Activated CD8-positive, alpha-beta memory T cell treated with anti-CD3 and anti-CD28 coated beads for 36 hours (primary cell): Measurements from ENCODE around the gene BCL2L14. TPM values are rescaled to one million over a fixed set of nuclear protein-coding genes. Genes with fewer than 3 reads are reported as not detected.

Source experiments
- CTCF ChIA-PET: fragments of 350-600 bp; sonication (Branson Sonifier 250); formaldehyde crosslinking; loops from one replicate; lab custom pipeline; 2021; ENCODE audit warnings: antibody characterized with exemption; lab: Charles Lee
- POLR2A ChIA-PET: fragments of 350-600 bp; sonication (Branson Sonifier 250); formaldehyde crosslinking; loops from one replicate; lab custom pipeline; 2021; ENCODE audit warnings: antibody characterized with exemption; lab: Charles Lee
- total RNA-seq, 2 experiments: library from RNA; stranded (reverse); gene quantifications; one replicate each; pipeline ENCODE4 v1.2.3, GENCODE V29; 2021

Gene BCL2L14
- total RNA-seq, 2 experiments from 2014 or later: 0.53 to 0.59 TPM

DNA sequence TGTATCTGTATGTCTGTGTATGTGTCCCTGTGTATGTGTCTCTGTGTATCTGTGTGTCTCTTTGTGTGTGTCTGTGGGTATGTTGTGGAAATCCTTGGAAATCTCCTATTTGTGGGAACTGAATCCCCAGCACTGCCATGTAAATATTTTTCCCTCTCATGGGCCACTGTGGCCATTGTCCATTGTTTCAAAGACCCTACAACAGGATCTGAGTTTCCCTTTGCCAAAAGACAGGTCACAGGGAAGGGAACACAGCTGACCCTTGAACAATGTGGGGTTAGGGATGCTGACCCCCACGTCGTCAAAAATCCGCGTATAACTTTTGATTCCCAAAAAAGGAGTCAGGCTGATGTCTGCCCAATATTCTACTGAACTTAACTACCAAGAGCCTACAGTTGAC is 22.5 kb upstream of the BCL2L14 start:
- CTCF ChIA-PET: no interaction called here
- POLR2A ChIA-PET: no interaction called here

DNA sequence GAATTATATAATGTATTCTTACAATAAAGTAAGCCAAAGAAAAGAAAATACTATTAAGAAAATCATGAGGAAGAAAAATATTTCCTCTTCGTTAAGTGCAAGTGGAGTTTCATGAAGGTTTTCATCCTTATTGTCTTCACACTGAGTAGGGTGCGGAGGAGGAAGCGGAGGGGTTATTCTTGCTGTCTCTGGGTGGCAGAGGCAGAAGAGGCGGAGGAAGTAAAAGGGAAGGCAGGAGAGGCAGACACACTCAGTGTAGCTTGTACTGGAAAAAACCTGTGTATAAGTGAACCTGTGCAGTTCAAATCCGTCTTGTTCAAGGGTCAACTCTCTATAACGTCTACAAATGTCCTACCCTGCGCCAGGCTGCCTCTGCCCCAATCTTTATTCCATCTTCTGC is 22.0 kb upstream of the BCL2L14 start:
- ChIA-PET POLR2A (no interaction called here), CTCF (no interaction called here)

GRCh38 chr12:12051668-12052067 is 19.1 kb upstream of the BCL2L14 start:
- CTCF ChIA-PET: no interaction called here
- POLR2A ChIA-PET: no interaction called here

DNA sequence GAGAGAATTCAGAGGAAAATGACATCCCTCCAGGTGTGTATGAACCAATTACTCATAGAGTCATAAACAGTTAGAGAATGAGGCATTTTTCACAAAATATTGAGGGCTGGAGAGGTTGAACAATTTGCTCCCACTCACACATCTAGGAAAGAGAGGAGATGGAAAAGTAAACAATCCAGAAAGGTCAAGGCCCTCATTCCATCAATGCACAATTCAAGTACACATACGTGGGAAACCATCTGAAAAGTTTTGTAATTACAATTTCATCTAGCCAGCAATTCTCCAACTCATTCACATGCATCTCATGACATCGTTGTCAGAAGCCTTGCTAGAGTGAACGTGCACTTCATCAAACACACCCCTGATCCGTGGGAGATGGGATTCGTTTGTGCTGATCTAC is 15.7 kb upstream of the BCL2L14 start:
- ChIA-PET POLR2A (no interaction called here), CTCF (no interaction called here)

DNA sequence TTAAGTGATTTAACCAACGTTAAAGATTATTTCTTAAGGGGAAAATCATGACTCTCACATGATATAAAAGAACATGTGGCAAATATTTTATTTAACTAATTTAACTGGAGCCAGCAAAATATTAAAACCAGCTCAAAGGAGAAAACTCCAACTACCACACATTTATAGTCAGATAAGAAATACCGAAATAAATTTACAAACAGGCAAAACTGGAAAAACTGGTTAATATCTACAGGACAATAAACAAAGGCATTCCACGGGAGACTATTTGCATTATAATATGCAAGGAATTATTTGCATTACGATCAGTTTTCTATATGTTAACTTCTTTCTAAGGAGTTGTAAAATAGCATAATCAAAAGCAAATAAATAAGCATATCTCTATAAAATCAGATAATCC is 13.8 kb upstream of the BCL2L14 start:
- CTCF ChIA-PET: no interaction called here

GRCh38 chr12:12064596-12064995 is 6.1 kb upstream of the BCL2L14 start:
- POLR2A ChIA-PET: no interaction called here
- CTCF ChIA-PET: no interaction called here

More for the DNA sequence above, 13.8 kb upstream of the BCL2L14 start:
- POLR2A ChIA-PET: no interaction called here

GRCh38 chr12:12068751-12069150 is 2.0 kb upstream of the BCL2L14 start:
- CTCF ChIA-PET: interaction anchor here (0.7 kb wide), 1 partner anchor 12 kb away, joined by 3 read pairs; no protein-coding TSS in a partner anchor
- POLR2A ChIA-PET: no interaction called here

DNA sequence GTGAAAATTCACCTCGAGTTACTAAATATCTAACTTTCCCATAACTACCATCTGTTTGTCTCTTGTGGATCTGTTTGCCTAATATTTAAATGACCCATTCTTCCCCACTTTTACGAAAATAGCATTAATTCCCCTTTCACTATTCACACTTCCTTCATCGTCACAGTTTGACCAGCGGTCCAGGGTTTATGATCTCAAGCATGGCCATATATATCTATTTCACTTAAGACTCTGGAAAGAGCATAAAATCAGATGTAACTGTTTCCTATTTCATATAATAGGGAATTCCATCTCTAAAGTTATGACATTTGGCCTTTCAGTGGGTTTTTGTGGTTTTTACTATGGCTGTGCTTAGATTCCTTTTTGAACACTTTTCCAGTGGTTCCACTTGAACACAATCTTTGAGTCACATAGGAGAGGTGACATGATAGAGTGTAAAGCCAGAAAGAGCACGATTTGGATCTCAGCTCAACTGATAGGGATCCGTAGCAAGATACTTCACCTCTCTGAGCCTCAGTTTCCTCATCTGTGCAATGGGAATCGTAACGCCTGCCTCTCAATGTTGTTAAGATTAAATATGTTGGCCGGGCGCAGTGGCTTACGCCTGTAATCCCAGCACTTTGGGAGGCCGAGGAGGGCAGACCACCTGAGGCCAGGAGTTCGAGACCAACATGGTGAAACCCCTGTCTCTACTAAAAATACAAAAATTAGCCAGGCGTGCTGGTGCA is 754 bp upstream of the BCL2L14 start:
- CTCF ChIA-PET: no interaction called here
- POLR2A ChIA-PET: no interaction called here

DNA sequence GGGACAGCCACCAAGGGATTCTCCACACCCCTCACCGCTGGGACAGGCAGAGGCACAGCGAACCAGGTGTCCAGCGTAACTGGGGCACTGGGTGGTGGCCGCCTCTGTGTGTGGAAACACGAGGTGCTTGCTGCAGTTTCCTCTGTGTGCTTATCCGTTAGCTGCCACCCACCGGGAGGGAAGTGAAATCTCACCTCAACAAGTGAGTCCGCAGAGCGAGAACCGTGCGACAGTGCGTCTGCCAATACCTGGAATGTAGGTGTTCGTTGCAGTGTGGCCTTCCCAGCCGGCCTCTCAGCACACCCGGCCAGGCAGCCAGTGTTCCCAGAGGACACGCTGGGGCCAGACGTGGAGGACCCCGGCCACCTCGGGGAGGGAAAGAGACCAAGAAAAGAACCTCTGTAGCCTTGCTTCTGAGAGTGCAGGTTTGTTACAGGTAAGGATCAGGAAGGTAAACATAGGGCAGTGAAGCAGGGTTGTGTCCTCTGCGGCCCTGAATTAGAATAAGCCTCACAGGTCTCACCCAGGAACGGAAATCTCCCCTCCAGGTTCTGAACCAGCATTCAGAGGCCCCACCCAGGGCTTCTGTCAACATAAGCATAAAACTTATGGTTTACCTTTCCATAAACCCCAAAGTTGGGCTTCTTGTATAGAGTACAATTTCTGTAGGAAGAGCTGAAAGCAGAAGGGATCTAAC is 1.5 kb downstream of the BCL2L14 start:
- POLR2A ChIA-PET: interaction anchor here (0.5 kb wide), 1 partner anchor 198 kb away, joined by 3 read pairs; no protein-coding TSS in a partner anchor
- CTCF ChIA-PET: interaction anchor here (1.4 kb wide), 1 partner anchor 14 kb away, joined by 3 read pairs; no protein-coding TSS in a partner anchor

DNA sequence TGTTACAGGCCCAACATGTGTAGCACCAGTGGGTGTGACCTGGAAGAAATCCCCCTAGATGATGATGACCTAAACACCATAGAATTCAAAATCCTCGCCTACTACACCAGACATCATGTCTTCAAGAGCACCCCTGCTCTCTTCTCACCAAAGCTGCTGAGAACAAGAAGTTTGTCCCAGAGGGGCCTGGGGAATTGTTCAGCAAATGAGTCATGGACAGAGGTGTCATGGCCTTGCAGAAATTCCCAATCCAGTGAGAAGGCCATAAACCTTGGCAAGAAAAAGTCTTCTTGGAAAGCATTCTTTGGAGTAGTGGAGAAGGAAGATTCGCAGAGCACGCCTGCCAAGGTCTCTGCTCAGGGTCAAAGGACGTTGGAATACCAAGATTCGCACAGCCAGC is 8.6 kb downstream of the BCL2L14 start:
- POLR2A ChIA-PET: no interaction called here

DNA sequence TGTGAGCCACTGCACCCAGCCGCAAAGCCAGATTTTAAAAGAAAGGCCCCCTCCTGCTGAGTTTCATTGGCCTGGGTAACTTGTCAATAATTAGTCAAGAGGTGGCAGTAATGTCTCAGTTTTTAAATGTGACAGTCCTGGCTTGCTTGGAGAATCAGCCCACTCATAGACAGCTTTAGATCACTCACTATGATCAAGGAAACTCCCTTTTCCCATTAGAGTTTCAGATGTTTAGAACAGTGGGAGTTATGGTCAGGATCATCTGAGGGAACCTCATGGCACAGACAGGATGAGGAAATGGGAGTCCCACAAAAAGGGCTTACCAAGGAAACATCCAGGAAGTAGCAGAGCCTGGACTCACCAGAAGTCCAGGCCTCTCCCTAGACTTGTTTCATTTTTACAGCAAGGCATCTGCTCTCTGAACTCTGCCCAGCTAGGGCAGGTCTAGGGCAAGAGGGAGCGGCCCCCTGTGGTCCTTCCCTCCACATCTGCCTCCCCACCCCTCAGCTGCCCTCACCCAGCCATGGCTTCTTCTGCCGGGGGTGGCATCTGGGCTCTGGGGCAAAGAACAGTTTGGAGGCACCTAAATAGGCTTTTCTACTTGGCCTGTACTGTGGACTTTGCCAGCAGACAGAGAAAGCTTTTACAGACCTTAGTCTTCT is 11.2 kb downstream of the BCL2L14 start:
- CTCF ChIA-PET: interaction anchor here (0.7 to 1.2 kb wide), 2 partner anchors 144 to 246 kb away, joined by 3 to 4 read pairs; no protein-coding TSS in a partner anchor

More for the DNA sequence above, 8.6 kb downstream of the BCL2L14 start:
- CTCF ChIA-PET: no interaction called here

DNA sequence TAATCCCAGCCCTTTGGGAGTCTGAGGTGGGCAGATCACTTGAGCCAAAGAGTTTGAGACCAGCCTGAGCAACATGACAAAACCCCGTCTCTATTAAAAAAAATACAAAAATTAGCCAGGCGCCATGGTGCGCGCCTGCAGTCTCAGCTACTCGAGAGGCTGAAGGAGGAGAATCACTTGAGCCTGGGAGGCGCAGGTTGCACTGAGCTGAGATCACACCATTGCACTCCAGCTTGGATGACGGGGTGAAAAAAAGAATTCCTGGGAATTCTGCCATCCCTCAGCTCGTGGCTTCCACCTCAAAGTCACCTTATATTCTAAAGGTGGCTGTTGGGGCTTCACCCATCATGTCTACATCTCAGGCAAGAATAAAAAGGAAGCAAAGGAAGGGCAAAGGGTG is 12.9 kb downstream of the BCL2L14 start:
- POLR2A ChIA-PET: no interaction called here
- CTCF ChIA-PET: interaction anchor here (0.8 kb wide), 1 partner anchor 251 kb away, joined by 3 read pairs; no protein-coding TSS in a partner anchor

More for the DNA sequence above, 11.2 kb downstream of the BCL2L14 start:
- POLR2A ChIA-PET: no interaction called here

DNA sequence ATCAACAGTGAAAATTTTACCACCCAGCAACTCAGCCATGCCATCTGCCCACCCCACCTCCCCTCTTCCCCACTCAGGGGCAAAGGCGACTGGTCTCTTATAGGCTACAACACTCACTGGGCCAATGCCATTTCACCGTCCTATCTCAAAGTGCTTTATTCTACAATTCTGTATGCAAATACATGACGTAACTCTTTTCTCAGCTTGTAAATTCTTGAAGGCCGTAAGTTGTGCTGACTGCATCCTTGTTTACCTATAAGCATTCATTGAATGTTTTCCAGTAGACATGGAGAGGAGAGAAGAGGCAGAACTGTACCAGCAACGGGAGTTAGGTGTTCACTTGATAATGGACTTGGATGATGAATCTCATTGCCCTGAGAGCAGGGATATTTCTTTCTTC is 15.6 kb downstream of the BCL2L14 start:
- POLR2A ChIA-PET: no interaction called here
- CTCF ChIA-PET: interaction anchor here (0.6 kb wide), 1 partner anchor 202 kb away, joined by 3 read pairs; no protein-coding TSS in a partner anchor

DNA sequence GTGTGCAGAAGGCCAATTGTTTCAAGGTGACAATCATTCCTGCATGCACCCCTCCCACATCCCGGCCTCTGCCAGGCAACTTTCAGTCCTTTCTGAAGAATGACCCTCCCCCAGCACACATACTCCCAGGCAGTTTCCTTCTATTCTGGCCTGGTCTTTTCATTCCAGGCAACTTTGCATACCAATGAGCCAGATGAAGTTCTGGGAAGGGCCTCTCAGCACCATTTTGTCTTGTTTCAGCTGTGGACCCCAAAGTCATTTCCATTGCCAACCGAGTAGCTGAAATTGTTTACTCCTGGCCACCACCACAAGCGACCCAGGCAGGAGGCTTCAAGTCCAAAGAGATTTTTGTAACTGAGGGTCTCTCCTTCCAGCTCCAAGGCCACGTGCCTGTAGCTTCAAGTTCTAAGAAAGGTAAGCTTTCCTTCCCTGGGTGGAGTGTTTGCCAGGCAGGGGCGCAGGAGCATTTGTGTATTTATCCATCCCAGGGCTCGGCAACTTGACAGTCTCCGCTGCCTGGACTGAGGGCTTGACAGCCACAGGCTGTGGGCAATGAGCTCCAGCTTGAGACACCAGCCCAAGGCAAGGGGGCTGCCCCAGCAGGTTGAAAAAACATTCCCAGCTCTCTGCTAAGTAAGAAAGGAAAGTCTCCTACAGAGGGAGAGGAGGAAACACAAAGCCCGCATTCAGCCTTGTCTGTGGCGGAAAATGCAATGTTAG is 16.4 kb downstream of the BCL2L14 start:
- ChIA-PET POLR2A (no interaction called here), CTCF (no interaction called here)

DNA sequence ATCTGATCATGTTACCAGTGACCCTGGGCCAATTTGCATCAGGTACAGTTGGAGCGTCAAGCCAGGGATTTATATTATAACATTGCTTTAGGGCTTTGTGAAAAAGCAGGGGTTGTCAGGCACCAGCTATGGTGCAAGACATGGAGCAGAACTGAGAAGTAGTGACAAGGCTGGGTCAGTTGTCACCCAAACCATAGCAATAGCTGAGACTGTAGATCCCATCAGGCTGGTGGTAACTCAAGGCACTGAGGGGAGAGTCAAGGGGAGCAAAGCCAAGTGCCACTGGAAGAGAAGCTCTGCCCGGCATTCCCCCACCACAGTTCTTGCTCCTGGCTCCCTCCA is 16.9 kb downstream of the BCL2L14 start:
- POLR2A ChIA-PET: no interaction called here
- CTCF ChIA-PET: no interaction called here

DNA sequence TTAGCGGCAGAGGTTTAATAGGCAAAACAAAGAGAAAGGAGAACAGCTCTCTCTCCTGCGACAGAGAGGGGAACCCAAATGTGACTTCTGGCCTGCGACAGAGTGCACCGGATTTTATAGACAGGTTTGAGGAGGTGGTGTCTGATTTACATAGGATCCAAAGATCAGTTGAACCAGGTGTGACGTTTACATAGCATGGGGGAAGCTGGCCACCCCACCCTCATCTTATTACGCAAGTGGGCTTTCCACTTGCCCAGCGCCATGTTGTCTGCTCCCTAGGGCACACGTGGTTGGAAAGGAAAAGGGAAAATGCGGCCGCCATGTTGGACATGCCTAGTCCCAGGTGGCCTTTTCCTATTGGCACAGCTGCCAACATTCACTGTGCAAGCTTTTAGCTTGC is 17.4 kb downstream of the BCL2L14 start:
- POLR2A ChIA-PET: no interaction called here
- CTCF ChIA-PET: no interaction called here

DNA sequence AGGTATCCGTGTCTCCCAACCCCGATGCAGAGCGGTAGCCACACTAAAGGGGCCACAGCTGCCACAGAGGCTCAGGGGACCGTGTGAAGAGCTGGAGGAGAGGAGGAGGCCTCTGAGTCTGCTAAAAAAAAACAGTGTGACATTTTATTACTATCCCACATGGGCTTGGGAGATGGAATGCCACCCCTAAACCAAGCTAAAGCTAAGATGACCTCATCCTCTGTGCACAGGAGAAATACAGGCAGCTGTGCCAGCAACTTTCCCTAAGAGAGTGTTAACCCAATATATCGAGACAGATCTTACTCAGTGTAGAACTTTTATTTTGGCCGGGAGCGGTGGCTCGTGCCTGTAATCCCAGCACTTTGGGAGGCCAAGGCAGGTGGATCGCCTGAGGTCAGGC is 18.0 kb downstream of the BCL2L14 start:
- ChIA-PET POLR2A (no interaction called here), CTCF (no interaction called here)

DNA sequence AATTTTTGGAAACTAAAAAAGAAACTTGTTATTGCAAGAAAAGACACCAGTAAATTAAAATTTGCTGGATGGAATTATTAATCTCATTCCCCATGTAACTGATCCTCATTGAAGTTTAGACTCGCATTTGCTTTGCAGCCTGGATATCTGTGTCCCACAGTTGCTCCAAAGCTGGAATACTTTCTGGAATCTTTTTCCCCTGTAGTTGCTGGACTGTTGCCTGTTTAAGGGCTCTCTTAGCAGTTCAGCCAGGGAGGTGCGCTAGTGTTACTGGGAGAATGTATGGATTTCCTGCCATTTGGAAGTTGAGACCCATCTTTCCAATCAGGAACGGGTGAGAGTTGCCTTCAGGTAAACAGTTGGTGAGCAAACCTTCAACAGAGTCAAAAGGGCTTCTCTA is 20.3 kb downstream of the BCL2L14 start:
- ChIA-PET POLR2A (no interaction called here), CTCF (no interaction called here)

- POLR2A ChIA-PET: no interaction called here
- CTCF ChIA-PET: interaction anchor here (0.6 kb wide), 1 partner anchor 222 kb away, joined by 3 read pairs; no protein-coding TSS in a partner anchor
These were observed 21.4 kb downstream of the BCL2L14 start for GRCh38 chr12:12091977-12092663.
